Measurements from ENCODE around the gene UFM1. TPM values are rescaled to one million over a fixed set of nuclear protein-coding genes. Genes with fewer than 3 reads are reported as not detected.

The UFM1 gene
- total and polyA plus RNA-seq, 12 donors, result 22.4 to 106 (median 50.1) TPM

GRCh38 chr13:38384171-38384570 is 34.5 kb downstream of the UFM1 start:
- Histone ChIP-seq H3K4me3 (no peak overlapping the region), H3K4me1 (replicated peaks in 1 of 2) (no peaks in the 10 kb centered on the region), H3K36me3 (replicated peaks in 1 of 2) (no peaks in the 10 kb centered on the region), H3K27me3 (no peaks in the 10 kb centered on the region), H3K9me3 (replicated peaks in 1 of 3) (no peaks in the 10 kb centered on the region), H3K27ac (no peak overlapping the region)
- 74 to 78% (median 75%) methylated on average over 3 of the region's 3 CpGs for WGBS, 4 donors
- TF ChIP-seq POLR2A (IDR thresholded peaks at IDR 0.05), result no peak
- TF ChIP-seq CTCF (IDR thresholded peaks at IDR 0.05), result no peak
- intact Hi-C loops (cut with DNase I), result no loop called here
- no peak for DNase-seq

GRCh38 chr13:38385153-38385891 is 35.7 kb downstream of the UFM1 start:
- Histone ChIP-seq H3K4me3 (no peak overlapping the region), H3K27ac (no peak overlapping the region), H3K4me1 (replicated peaks in 1 of 2) (no peaks in the 10 kb centered on the region), H3K36me3 (replicated peaks in 1 of 2) (no peaks in the 10 kb centered on the region), H3K27me3 (no peaks in the 10 kb centered on the region), H3K9me3 (replicated peaks in 1 of 3) (no peaks in the 10 kb centered on the region)
- 61 to 71% (median 62%) methylated on average over 9 of the region's 9 CpGs for WGBS, 4 donors
- TF ChIP-seq CTCF (IDR thresholded peaks at IDR 0.05), result no peak
- no peak for TF ChIP-seq POLR2A (IDR thresholded peaks at IDR 0.05)
- intact Hi-C loops (cut with DNase I), result no loop called here
- no peak for DNase-seq

GRCh38 chr13:38386421-38386820 is 36.8 kb downstream of the UFM1 start:
- TF ChIP-seq CTCF (IDR thresholded peaks at IDR 0.05) (no peak), POLR2A (IDR thresholded peaks at IDR 0.05) (no peak)
- no peak for DNase-seq
- H3K9me3 ChIP-seq (replicated peaks in 1 of 3), result no peaks in the 10 kb centered on the region
- H3K4me1 ChIP-seq (replicated peaks in 1 of 2), result no peaks in the 10 kb centered on the region
- H3K27ac ChIP-seq, result no peak overlapping the region
- intact Hi-C loops (cut with DNase I), result no loop called here
- no peaks in the 10 kb centered on the region for H3K27me3 ChIP-seq
- H3K36me3 ChIP-seq (replicated peaks in 1 of 2), result no peaks in the 10 kb centered on the region
- WGBS, 4 donors, result 68 to 82% (median 74%) methylated on average over 1 of the region's 1 CpG
- H3K4me3 ChIP-seq, result no peak overlapping the region

GRCh38 chr13:38391341-38391740 is 41.7 kb downstream of the UFM1 start:
- 92 to 100% (median 96%) methylated on average over 2 of the region's 2 CpGs for WGBS, 4 donors
- TF ChIP-seq CTCF (IDR thresholded peaks at IDR 0.05) (no peak), POLR2A (IDR thresholded peaks at IDR 0.05) (no peak)
- no peaks in the 10 kb centered on the region for H3K27me3 ChIP-seq
- no peak overlapping the region for H3K4me3 ChIP-seq
- no peak overlapping the region for H3K27ac ChIP-seq
- intact Hi-C loops (cut with DNase I), result no loop called here
- no peaks in the 10 kb centered on the region for H3K36me3 ChIP-seq (replicated peaks in 1 of 2)
- DNase-seq, result no peak
- H3K4me1 ChIP-seq (replicated peaks in 1 of 2), result no peaks in the 10 kb centered on the region
- no peaks in the 10 kb centered on the region for H3K9me3 ChIP-seq (replicated peaks in 1 of 3)

All from adrenal gland (tissue), 12 donors.